OCI-LY7 (cell line): ENCODE measurements around the gene UPF3B.

Source experiments
- CTCF ChIP-seq: fragments of 200-600 bp; sonication (generic); conservative IDR thresholded peaks from 2 replicates; pipeline ENCODE4 v1.5.1; 2014; ENCODE audit warnings: mild to moderate bottlenecking, antibody characterized with exemption, low read length, moderate library complexity, mixed read lengths
- EZH2phosphoT487 ChIP-seq: fragments of 200-600 bp; sonication (generic); IDR thresholded peaks from 2 replicates; pipeline ENCODE4 v1.6.1; 2018; ENCODE audit warnings: low read depth, borderline replicate concordance, mild to moderate bottlenecking, mixed run types, antibody characterized with exemption, low read length, moderate library complexity, mixed read lengths

- TF ChIP-seq CTCF = no peak
- TF ChIP-seq EZH2phosphoT487 = no peak
These were observed 19.0 kb upstream of the UPF3B start, which contains the start of the genes NDUFA1 and RNF113A for GRCh38 chrX:119871599-119872395.
